VCaP (cell line): Measurements from ENCODE around the gene OSBPL10.
"Not testable (repeated sequence)": the region's sequence is repeated elsewhere in the genome, so short reads cannot be mapped to it uniquely, and the experiment has no call there.

Experiments used
- H3K27ac ChIP-seq: fragments of 450-650 bp; 2 replicates; pipeline ENCODE4 v1.5.1; 2017
- CTCF ChIP-seq: fragments of 450-650 bp; conservative IDR thresholded peaks from 2 replicates; pipeline ENCODE4 v1.5.1; 2017; ENCODE audit warnings: mild to moderate bottlenecking, moderate library complexity

Gene OSBPL10

GRCh38 chr3:31789429-31789828 is 191.6 kb downstream of the OSBPL10 start:
- H3K27ac ChIP-seq: no peak overlapping the region
- no peak for TF ChIP-seq CTCF

GRCh38 chr3:31785734-31786133 is 195.3 kb downstream of the OSBPL10 start:
- no peak overlapping the region for H3K27ac ChIP-seq
- no peak for TF ChIP-seq CTCF

- TF ChIP-seq CTCF: no peak
- no peak overlapping the region for H3K27ac ChIP-seq
Measured at GRCh38 chr3:31785286-31785685, 195.8 kb downstream of the OSBPL10 start.

GRCh38 chr3:31783851-31784250 is 197.2 kb downstream of the OSBPL10 start:
- H3K27ac ChIP-seq: not testable (repeated sequence)

GRCh38 chr3:31782306-31782705 is 198.8 kb downstream of the OSBPL10 start:
- not testable (repeated sequence) for H3K27ac ChIP-seq

GRCh38 chr3:31779514-31779913 is 201.5 kb downstream of the OSBPL10 start:
- H3K27ac ChIP-seq: no peak overlapping the region
- no peak for TF ChIP-seq CTCF

- no peak overlapping the region for H3K27ac ChIP-seq
- no peak for TF ChIP-seq CTCF
Measured at GRCh38 chr3:31777887-31778286, 203.2 kb downstream of the OSBPL10 start.

- H3K27ac ChIP-seq: no peak overlapping the region
- no peak for TF ChIP-seq CTCF
Measured at GRCh38 chr3:31777092-31777491, 204.0 kb downstream of the OSBPL10 start.

- no peak overlapping the region for H3K27ac ChIP-seq
- no peak for TF ChIP-seq CTCF
Measured at GRCh38 chr3:31776016-31776415, 205.0 kb downstream of the OSBPL10 start.
